BLaER1 (cell line): ENCODE measurements around the gene SLC6A3.

Source experiments
- H3K27ac ChIP-seq: shearing (Covaris generic); formaldehyde crosslinking; 2 replicates; pipeline ENCODE4 v1.8.1; 2022
- H3K27me3 ChIP-seq: shearing (Covaris generic); formaldehyde crosslinking; 2 replicates; pipeline ENCODE4 v1.8.1; 2022
- H3K36me3 ChIP-seq: shearing (Covaris generic); formaldehyde crosslinking; 2 replicates; pipeline ENCODE4 v1.8.1; 2022
- H3K4me1 ChIP-seq: shearing (Covaris generic); formaldehyde crosslinking; 2 replicates; pipeline ENCODE4 v1.8.1; 2022
- H3K4me2 ChIP-seq: shearing (Covaris generic); formaldehyde crosslinking; 2 replicates; pipeline ENCODE4 v1.8.1; 2022
- H3K4me3 ChIP-seq: shearing (Covaris generic); formaldehyde crosslinking; 2 replicates; pipeline ENCODE4 v1.8.1; 2022
- H3K9ac ChIP-seq: shearing (Covaris generic); formaldehyde crosslinking; 2 replicates; pipeline ENCODE4 v1.8.1; 2022
- H3K9me3 ChIP-seq: shearing (Covaris generic); formaldehyde crosslinking; 2 replicates; pipeline ENCODE4 v1.8.1; 2022
- H4K20me1 ChIP-seq: shearing (Covaris generic); formaldehyde crosslinking; 2 replicates; pipeline ENCODE4 v1.8.1; 2022
- Cebpa-rat ChIP-seq: shearing (Covaris generic); IDR thresholded peaks from 2 replicates; pipeline ENCODE4 v1.8.1; 2022

Gene SLC6A3

DNA sequence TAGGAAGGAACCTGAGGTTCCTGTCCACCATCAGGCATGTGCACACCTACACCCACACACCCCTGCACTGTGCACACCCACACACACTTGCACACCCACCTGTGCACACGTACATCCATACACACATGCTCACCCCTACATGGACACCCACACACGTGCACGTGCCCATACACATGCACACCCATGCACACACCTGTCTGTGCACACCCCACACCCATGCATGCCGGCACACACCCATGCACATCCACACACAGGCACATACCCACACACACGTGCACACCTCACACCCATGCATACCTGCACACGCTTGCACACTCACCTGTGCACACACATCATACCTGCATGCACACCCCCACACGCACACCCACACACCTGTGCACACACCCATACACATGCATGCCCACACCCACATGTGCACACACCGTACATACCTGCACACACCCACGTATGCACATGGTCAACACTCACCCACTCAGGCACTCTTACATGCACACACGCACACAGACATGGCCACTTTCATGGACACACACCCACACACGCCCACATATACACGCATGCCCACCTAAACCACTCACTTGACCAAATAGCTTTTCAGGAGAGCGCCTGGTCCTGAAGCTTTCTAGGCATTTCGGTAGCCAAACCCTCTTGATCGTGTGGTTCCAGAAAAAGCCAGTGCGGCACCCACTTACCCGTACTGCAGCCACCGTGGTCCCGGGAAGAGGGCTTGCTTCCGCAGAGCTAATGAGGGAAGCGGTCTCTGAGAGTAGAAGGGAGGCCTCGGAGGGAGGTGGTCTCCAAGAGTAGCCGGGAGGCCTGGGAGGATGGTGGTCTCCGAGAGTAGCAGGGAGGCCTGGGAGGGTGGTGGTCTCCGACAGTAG is 63.6 kb downstream of the SLC6A3 start:
- H4K20me1 ChIP-seq, result no peaks in the 10 kb centered on the region
- H3K9ac ChIP-seq, result no peak overlapping the region
- H3K4me3 ChIP-seq, result no peak overlapping the region
- no peak overlapping the region for H3K27ac ChIP-seq
- peaks cover 22% of the 10 kb centered on the region for H3K27me3 ChIP-seq
- H3K9me3 ChIP-seq, result peaks cover 36% of the 10 kb centered on the region
- no peaks in the 10 kb centered on the region for H3K36me3 ChIP-seq
- TF ChIP-seq Cebpa-rat, result no peak
- no peak overlapping the region for H3K4me2 ChIP-seq
- peaks cover 18% of the 10 kb centered on the region for H3K4me1 ChIP-seq

DNA sequence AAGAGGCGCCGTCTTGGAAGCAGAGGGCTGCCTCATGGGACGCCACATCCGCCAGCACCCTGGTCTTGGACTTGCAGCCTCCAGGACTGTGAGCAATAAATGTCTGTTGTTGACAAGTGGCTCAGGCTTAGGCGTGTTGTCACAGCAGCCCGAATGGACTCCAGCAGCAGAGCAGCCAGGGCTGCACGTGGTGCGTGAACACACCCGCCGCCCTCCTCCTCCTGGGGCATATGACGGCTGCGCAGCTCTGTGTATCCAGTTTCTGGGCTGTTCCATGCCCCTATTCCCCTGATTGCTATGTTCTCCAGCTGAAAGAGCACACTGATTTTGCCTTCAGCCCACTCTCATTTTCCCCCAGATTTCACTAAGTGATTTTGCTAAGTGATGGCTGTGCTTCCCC is 64.3 kb downstream of the SLC6A3 start:
- H4K20me1 ChIP-seq, result no peaks in the 10 kb centered on the region
- peaks cover 36% of the 10 kb centered on the region for H3K9me3 ChIP-seq
- no peak overlapping the region for H3K4me3 ChIP-seq
- H3K4me1 ChIP-seq, result peaks cover 21% of the 10 kb centered on the region
- H3K27ac ChIP-seq, result no peak overlapping the region
- H3K4me2 ChIP-seq, result no peak overlapping the region
- no peak for TF ChIP-seq Cebpa-rat
- H3K27me3 ChIP-seq, result peaks cover 15% of the 10 kb centered on the region
- no peaks in the 10 kb centered on the region for H3K36me3 ChIP-seq
- no peak overlapping the region for H3K9ac ChIP-seq

- peak overlapping the region; percentile 32 for H3K4me2 ChIP-seq
- no peak overlapping the region for H3K27ac ChIP-seq
- peaks cover 13% of the 10 kb centered on the region for H3K27me3 ChIP-seq
- peaks cover 36% of the 10 kb centered on the region for H3K9me3 ChIP-seq
- H3K4me3 ChIP-seq, result no peak overlapping the region
- peaks cover 23% of the 10 kb centered on the region for H3K4me1 ChIP-seq
- H4K20me1 ChIP-seq, result no peaks in the 10 kb centered on the region
- H3K9ac ChIP-seq, result no peak overlapping the region
- no peaks in the 10 kb centered on the region for H3K36me3 ChIP-seq
- no peak for TF ChIP-seq Cebpa-rat
These were observed 65.0 kb downstream of the SLC6A3 start for GRCh38 chr5:1380011-1380817.

DNA sequence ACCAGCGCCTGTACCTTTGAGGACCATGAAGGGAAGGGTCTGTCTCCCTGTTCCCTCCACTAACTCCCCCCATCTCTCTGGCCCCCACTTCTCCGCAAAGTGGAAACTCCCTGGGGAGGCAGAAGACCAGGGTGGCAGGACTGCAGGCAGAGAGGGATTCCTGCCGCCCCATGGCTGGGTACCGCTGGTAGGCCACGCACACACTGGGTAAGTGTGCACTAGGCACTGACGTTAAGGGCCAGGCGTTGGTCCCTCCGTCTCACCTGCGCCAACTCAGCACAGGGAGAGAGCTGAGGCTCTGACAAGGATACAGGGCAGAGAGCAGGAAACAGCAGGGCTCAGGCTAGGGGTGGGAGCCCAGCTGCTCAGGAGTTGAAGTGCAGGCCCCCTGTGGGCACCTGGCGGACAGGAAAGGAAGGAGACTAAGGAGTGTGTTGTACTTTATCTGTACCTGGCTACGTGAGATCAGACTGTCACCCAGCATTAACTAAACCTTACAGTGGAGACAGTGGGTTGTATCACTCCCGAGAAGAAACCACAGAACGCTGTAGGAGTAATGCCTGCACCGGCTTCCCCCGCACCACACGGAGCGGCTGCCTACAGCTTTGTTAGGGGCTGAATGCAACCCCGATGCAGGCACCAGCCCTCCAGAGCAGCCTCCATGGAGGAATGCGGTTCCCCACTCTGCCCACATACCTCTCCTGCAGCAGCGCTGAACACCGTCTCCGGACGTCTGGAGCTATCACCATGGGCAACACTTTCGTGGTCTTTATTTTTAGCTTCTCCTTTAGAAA is 66.2 kb downstream of the SLC6A3 start:
- peaks cover 36% of the 10 kb centered on the region for H3K9me3 ChIP-seq
- H3K9ac ChIP-seq, result no peak overlapping the region
- H3K4me2 ChIP-seq, result no peak overlapping the region
- TF ChIP-seq Cebpa-rat, result no peak
- H3K36me3 ChIP-seq, result no peaks in the 10 kb centered on the region
- peaks cover 13% of the 10 kb centered on the region for H3K27me3 ChIP-seq
- H3K4me1 ChIP-seq, result peaks cover 30% of the 10 kb centered on the region
- no peak overlapping the region for H3K27ac ChIP-seq
- H3K4me3 ChIP-seq, result no peak overlapping the region
- H4K20me1 ChIP-seq, result no peaks in the 10 kb centered on the region

DNA sequence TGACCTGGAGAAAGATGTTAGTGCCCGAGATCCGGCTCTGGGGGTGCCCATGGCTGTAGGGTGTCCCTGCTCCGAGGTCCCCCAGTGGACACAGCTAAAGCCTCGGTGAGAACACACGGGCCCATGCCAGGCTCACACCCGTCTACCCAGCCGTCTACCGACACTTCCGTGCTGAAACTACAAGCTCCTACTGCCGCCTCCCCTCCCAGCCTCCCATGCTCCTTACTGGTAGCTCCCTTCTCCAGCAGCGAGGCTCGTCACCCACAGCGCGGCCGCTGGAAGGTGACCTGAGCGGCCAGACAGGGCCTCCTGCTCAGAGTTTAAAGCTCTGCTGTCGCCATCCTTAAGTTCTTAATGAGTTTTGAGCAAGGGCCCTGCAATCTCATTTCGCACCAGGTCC is 67.1 kb downstream of the SLC6A3 start:
- no peak overlapping the region for H3K27ac ChIP-seq
- H3K36me3 ChIP-seq, result no peaks in the 10 kb centered on the region
- no peak overlapping the region for H3K9ac ChIP-seq
- H3K4me2 ChIP-seq, result no peak overlapping the region
- peaks cover 36% of the 10 kb centered on the region for H3K9me3 ChIP-seq
- peaks cover 31% of the 10 kb centered on the region for H3K4me1 ChIP-seq
- TF ChIP-seq Cebpa-rat, result no peak
- H3K27me3 ChIP-seq, result peaks cover 13% of the 10 kb centered on the region
- no peaks in the 10 kb centered on the region for H4K20me1 ChIP-seq
- no peak overlapping the region for H3K4me3 ChIP-seq

DNA sequence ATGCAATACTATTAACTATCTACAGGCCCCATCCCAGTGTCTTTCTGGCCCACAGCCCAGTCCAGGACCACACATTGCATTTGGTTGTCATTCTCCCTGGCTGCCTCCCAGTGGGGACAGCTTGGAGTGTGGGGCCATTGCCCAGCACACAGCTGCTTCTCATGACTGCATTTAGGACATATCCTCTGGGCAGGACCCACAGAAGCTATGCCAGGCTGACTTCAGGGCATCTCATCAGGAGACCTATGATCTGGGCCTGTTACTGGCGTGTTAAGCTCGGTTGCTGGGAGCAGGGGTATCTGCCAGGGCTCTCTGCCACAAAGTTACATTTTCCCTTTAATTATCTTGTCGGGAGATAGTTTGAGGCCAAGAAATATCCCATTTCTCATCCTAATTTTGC is 68.3 kb downstream of the SLC6A3 start:
- TF ChIP-seq Cebpa-rat, result no peak
- Histone ChIP-seq H3K4me2 (no peak overlapping the region), H4K20me1 (no peaks in the 10 kb centered on the region), H3K9me3 (peaks cover 36% of the 10 kb centered on the region), H3K27ac (no peak overlapping the region), H3K9ac (no peak overlapping the region), H3K36me3 (no peaks in the 10 kb centered on the region), H3K27me3 (peaks cover 13% of the 10 kb centered on the region), H3K4me1 (peaks cover 34% of the 10 kb centered on the region), H3K4me3 (no peak overlapping the region)

GRCh38 chr5:1375871-1376810 is 69.1 kb downstream of the SLC6A3 start:
- no peak overlapping the region for H3K4me3 ChIP-seq
- H3K9me3 ChIP-seq, result peaks cover 36% of the 10 kb centered on the region
- H4K20me1 ChIP-seq, result no peaks in the 10 kb centered on the region
- TF ChIP-seq Cebpa-rat, result no peak
- H3K9ac ChIP-seq, result no peak overlapping the region
- no peak overlapping the region for H3K27ac ChIP-seq
- peaks cover 43% of the 10 kb centered on the region for H3K4me1 ChIP-seq
- no peaks in the 10 kb centered on the region for H3K36me3 ChIP-seq
- peaks cover 13% of the 10 kb centered on the region for H3K27me3 ChIP-seq
- H3K4me2 ChIP-seq, result peak overlapping the region; percentile 39

- Histone ChIP-seq H3K9ac (no peak overlapping the region), H4K20me1 (no peaks in the 10 kb centered on the region), H3K36me3 (no peaks in the 10 kb centered on the region), H3K27ac (no peak overlapping the region), H3K4me2 (peak overlapping the region; percentile 54), H3K9me3 (peaks cover 22% of the 10 kb centered on the region), H3K4me1 (peaks cover 45% of the 10 kb centered on the region), H3K27me3 (peaks cover under 1% of the 10 kb centered on the region; the same call in 1 of the 2 replicates), H3K4me3 (no peak overlapping the region)
- no peak for TF ChIP-seq Cebpa-rat
These were observed 70.6 kb downstream of the SLC6A3 start for GRCh38 chr5:1374679-1375055.
